Myocyte (in vitro differentiated cells): ENCODE data around the gene HBP1. TPM values are rescaled to one million over a fixed set of nuclear protein-coding genes. Genes with fewer than 3 reads are reported as not detected.
"Not testable (repeated sequence)": the region's sequence is repeated elsewhere in the genome, so short reads cannot be mapped to it uniquely, and the experiment has no call there.

Source experiments
- DNase-seq: peaks from one replicate; pipeline ENCODE4 v3.0.0-alpha.2; 2012; ENCODE audit warnings: low read depth
- total RNA-seq: library from RNA; depleted of rRNA; stranded (reverse); fragments of >200 nt; gene quantifications from 2 replicates; pipeline ENCODE4 v1.2.3, GENCODE V29; 2014

The HBP1 gene
- total RNA-seq, 1 donor from 2014 or later = 95.7 TPM

DNA sequence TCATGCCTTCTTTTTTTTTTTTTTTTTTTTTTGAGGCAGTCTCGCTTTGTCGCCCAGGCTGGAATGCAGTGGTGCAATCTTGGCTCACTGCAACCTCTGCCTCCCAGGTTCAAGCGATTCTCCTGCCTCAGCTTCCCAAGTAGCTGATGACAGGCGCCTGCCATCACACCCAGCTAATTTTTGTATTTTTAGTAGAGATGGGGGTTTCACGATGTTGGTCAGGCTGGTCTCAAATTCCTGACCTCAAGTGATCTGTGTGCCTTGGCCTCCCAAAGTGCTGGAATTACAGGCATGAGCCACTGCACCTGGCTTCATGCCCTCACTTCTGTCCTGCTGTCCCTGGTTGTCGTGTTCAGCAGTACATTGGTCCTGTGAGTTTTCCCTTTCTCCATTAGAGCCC, 52.0 kb downstream of the HBP1 start:
- DNase-seq = peak; percentile 56

DNA sequence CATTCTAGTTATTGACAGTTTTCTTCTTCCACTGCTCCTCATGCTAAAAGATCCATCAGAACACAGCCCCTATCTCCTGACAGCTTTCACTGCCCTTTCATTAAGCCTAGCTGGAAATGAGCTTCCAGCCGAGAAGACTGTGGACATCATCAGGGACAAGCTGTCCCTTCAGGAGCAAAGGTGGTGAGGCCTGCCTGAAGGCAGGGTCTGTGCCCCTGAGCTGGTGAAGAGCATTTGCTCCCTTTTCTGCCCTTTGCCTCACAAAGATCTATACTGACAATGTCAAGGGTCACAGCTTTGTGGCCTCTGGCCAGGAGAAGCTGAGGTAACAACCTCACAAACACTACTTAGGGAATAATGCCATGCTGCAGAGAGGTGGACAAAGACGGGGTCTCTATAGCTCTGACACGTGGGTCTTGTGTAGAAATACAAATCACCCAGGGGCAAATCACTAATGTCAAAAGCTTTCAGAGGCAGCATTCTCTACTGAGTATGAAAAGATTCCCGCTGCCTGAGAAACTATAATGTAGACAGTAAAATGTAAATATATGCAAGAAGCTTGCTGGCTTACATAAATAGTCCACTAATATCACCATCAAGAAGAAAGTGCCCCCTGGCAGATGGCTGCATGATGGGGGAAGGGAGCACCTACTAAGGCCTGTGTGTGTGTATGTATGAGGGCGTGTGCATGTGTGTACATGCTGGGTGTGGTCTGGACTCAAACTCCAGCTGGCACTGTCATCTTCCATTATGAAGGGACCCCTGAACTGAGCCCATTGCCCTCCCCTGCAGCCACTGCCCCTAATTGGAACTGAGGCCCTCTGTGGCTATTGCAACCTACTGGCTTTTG, 55.8 kb downstream of the HBP1 start:
- no peak for DNase-seq

DNA sequence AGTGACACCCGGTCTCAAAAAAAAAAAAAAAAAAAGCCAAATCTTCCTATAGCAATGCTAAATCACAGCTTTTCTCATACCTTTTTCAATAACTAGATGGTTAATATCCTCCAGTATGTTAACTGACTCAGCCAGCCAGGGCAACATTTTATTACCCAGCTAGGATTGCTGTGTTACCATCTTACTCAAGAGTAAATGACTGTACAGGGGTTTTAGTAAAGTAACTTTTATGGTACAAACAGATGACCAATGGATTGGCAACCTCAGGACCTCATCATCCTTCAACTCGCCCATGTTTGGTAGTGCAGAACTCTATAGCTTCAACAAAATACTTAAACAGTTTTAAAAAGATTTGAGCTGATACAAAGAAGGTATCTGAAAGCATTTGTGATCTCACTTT, 59.5 kb downstream of the HBP1 start:
- no peak for DNase-seq

DNA sequence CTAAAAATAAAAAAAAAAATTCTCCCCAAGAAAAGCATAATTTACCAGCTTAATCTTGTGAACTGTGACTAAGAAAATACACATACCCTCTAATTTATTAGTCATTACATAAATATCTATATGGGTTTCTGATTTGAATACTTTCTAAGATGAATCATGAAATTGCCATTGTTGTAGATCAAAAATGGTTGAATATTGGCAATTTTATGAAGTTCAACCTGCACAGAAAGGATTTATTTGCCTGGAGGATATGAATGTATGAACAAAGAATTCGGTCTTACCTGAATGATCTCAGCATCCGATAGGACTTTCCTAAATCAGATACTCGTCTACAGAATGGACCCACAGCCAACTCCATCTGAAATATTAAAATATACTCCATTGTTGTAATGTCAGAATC, 61.5 kb downstream of the HBP1 start:
- DNase-seq = no peak

- DNase-seq = peak; percentile 98
Measured at GRCh38 chr7:107232568-107233090, 63.8 kb downstream of the HBP1 start.

GRCh38 chr7:107233174-107233573, 64.4 kb downstream of the HBP1 start:
- peak; percentile 60 for DNase-seq

GRCh38 chr7:107233981-107234380, 65.2 kb downstream of the HBP1 start:
- no peak for DNase-seq

GRCh38 chr7:107234436-107234835, 65.6 kb downstream of the HBP1 start:
- DNase-seq = no peak

DNA sequence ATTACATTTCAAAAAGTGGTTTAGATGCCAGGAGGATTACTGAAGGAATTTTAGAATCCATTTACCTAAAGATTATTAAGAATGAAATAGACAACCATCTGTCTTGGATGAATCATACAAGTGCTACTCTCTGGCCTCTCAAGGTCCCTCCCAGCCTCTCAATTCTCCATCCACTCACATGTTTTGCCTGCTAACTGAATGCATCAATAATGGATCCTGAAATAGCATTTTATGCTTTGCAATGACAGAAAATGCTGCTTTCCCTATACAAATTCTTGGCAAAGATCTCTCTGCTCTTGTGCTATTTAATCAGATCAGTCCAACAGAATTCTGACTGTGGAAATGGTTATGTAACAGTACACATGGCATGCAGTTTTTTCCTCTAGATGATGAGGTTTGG, 68.1 kb downstream of the HBP1 start:
- peak; percentile 52 for DNase-seq

DNA sequence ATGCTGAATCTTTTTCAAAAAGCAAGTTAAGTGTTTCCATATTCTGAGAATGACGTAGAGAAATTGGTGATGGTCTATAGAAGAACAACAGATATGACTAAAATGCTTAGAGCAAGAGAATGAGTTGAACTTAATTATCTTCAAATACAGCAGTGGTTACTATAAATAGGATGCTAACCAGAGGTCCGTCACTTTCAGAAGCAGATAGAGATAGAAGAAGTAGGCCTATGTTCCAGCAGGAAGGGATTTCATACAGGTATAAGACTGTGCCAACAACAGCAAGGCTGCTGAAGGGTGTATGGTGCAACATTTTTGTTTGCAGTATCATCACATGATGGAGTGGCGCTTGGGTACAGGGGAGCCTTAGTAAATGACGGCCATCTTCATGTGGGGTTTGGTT, 68.6 kb downstream of the HBP1 start:
- DNase-seq = no peak

GRCh38 chr7:107242267-107242666, 73.5 kb downstream of the HBP1 start:
- no peak for DNase-seq

GRCh38 chr7:107244613-107245012, 75.8 kb downstream of the HBP1 start:
- DNase-seq = no peak

DNA sequence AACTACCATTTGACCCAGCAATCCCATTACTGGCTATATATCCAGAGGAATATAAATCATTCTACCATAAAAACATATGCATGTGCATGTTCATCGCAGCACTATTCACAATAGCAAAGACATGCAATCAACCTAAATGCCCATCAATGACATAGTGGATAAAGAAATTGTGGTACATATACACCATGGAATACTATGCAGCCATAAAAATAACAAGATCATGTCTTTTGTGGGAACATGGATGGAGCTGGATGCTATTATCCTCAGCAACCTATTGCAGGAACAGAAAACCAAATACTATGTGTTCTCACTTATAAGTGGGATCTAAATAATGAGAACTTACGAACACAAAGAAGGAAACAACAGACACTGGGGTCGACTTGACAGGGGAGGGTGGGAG, 78.0 kb downstream of the HBP1 start:
- DNase-seq = not testable (repeated sequence)

GRCh38 chr7:107248551-107249316, 79.9 kb downstream of the HBP1 start:
- no peak for DNase-seq

DNA sequence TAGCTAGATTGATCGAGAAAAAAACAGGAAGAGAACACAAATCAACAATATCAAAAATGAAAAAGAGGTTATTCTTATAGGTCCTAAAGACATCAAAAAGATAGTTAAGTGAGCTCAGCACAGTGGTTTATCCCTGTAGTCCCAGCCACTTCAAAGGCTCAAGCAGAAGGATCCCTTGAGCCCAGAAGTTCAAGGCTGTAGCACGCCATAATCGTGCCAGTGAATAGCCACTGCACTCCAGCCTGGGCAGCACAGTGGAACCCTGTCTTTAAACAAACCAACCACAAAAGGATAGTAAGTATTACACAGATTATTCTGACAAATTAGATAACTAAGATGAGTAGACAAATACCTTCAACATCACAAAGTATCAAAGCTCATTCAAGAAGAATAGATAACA, 83.2 kb downstream of the HBP1 start:
- no peak for DNase-seq

Other genes starting within 250 kb of the HBP1 start
- gene PRKAR2B, start 124.3 kb upstream of the HBP1 start, total RNA-seq = 0.08 TPM in 1 of 2 replicates, not detected in the other